COLO668 (cell line): ENCODE results near the gene FAM217B.

ENCODE experiments used
- DNase-seq: peaks from one replicate; lab custom pipeline; 2025; ENCODE audit not compliant: unreplicated experiment; lab: John Stamatoyannopoulos, UW

FAM217B gene

GRCh38 chr20:59940129-59940955 is at the start of gene FAM217B, which contains the start of gene PPP1R3D:
Gene FAM217B (plus strand): TSS chr20:59940389. CDS start chr20:59943944, 3,555 bp downstream.
Gene PPP1R3D (minus strand): TSS chr20:59940305. CDS start chr20:59939931, 374 bp downstream.
- peak; percentile 97 for DNase-seq

GRCh38 chr20:59891581-59891980 is 48.6 kb upstream of the FAM217B start:
- DNase-seq, result no peak

DNA sequence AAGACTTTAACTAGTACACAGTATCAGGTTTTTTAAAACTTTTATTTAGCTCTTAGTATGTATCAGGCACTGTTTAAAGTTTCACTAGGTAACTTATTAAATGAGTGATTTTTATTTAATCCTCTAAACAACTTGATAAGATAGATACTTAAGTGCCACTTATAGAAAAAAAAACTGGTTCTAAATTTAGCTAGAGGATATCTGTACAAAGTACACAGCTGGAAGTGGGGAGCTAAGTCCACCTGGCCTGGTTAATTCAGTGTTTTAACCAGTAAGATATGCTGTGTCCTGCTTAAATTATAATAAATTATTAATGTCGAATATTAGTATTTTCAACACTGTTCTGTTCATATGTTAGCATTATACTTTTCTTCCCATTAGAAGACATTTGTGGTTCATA is 44.3 kb upstream of the FAM217B start:
- DNase-seq, result no peak

- DNase-seq, result no peak
Measured at GRCh38 chr20:59902470-59902869, 37.7 kb upstream of the FAM217B start.

DNA sequence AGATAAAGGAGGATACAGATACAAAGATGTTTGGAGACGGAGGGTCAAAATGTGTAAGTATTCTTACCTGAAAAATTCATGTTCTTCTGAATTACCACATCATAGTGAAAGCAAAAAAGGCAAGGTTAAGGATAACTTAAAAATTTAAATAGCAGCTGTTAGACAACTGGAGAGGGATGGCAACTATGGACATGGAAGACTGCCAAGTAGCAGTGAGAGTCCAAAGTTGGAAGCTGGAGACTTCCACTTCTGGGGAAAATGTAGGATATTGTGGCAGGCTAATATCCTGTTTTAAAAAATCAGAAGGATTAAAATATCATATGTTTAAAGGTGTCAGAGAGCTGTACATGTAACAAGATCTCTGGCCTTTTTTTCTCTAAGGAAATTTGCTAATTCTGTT is 36.6 kb upstream of the FAM217B start:
- no peak for DNase-seq

DNA sequence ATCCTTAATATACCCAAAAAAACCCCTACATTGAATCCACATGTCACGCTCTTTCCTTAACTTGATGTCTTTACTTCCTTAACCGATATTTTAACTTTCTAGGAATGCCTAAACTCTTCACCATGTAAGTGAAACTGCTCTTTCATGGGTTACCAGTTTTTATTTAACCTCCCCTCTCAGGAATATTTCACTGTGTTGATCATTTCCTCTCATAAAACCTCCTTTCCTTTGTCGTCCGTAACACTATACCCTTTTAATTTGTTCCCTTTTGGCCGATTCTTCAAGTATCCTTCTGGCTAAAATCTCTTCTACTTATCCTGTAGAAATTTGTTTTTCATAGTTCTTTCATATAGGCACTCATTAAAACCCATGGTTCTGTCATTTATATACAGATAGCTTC is 31.3 kb upstream of the FAM217B start:
- DNase-seq, result no peak

DNA sequence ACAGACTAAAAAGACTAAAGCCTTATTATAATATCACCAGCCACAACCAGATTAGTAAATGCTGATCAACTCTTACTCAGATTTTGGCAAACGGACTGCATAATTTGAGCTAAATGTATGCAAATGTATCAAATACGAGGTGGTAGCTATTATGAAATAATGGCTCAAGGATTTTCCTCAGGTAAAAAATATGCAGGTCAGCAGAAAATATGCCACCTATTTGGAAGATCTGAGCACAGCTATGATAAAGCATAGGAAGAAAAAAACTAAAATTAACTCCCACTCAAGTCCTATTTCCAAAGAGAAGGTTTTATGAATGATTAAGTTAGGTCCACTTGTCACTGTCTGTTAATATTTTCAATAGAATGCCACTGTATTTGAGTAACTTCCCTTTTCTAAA is 29.1 kb upstream of the FAM217B start:
- DNase-seq, result no peak

DNA sequence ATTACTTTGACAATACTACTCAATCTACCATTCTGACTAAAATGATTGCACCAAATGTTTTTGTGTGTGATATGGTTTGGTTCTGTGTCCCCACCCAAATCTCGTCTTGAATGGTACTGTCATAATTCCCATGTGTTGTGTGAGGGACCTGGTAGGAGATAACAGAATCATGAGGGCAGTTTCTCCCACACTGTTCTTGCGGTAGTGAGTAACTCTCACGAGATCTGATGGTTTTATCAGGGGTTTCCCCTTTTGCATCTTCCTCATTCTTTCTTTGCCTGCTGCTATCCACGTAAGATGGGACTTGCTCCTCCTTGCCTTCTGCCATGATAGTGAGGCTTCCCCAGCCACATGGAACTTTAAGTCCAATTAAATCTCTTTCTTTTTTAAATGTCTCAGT is 27.6 kb upstream of the FAM217B start:
- DNase-seq, result no peak

DNA sequence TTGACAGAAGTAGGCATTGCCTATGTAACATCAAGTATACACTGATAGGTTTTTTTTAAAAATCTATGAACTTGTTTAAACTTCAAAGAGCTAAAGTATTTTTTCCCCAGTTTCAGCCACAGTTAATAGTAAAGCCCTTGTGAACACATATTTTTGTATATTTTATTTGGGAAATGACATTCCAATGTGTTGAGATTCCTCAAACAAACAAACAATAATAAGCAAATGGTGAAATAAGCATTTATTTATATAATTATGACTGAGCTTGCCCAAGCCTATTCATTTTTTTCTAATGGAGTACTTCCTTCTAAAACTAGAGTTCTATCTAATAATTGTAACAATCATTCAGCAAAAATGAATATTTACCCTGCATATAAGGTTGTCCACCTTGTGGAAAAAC is 19.2 kb upstream of the FAM217B start:
- no peak for DNase-seq

- no peak for DNase-seq
Measured at GRCh38 chr20:59923514-59923913, 16.7 kb upstream of the FAM217B start.

GRCh38 chr20:59925359-59925758 is 14.8 kb upstream of the FAM217B start:
- no peak for DNase-seq

DNA sequence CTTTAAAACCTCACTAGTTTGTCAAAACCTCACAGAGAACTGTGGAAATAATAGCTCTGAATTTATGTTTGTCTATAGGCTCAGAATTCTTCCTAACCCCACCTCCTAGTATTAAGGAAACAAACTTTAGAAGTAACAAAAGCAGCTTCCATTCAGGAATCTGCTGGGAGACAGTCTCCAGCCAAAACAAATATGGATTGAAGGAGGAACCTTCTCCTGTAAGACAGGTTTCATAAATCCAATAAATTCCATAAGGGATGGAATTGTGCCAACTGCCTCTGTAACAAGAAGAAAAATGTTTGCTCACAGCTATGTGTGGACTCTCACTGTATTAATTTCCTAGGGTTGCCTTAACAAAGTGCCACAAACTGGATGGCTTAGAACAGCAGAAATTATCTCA is 14.3 kb upstream of the FAM217B start:
- DNase-seq, result no peak

DNA sequence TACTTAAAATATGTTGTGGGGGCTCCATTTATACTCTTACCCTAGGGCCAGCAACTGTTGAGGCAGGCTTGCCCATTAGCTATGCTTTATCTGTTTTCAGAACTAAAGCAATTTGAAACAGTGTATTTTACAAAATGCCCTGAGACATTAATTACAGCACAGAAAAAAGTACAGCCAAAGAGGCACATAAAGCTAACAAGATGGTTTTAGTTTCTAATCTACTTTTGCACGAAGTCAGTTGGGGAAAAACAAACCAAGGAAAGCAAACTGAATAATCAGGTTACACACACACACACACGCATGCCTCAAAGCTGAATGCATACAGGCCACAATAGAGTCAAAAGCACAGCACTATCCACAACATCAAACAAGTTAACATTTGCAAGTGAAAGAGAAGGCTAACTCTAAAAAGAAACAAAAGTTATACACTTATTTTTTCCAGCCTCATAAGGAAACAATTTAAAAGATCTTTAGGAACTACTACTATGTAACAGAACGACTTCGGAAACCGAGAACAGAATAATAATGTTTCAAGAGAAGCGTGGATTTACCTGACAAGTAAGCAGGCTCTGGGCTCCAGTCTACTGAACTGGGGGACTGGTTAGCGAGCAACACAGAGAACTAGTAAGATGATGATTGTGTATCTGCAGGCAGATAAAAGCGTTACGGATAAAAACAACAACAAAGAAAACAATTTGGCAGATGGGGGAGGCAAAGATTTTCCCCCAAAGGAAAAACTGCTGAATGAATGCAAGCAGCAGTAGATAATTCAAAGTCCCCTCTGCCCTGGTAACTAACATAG is 8.5 kb upstream of the FAM217B start:
- DNase-seq, result no peak

DNA sequence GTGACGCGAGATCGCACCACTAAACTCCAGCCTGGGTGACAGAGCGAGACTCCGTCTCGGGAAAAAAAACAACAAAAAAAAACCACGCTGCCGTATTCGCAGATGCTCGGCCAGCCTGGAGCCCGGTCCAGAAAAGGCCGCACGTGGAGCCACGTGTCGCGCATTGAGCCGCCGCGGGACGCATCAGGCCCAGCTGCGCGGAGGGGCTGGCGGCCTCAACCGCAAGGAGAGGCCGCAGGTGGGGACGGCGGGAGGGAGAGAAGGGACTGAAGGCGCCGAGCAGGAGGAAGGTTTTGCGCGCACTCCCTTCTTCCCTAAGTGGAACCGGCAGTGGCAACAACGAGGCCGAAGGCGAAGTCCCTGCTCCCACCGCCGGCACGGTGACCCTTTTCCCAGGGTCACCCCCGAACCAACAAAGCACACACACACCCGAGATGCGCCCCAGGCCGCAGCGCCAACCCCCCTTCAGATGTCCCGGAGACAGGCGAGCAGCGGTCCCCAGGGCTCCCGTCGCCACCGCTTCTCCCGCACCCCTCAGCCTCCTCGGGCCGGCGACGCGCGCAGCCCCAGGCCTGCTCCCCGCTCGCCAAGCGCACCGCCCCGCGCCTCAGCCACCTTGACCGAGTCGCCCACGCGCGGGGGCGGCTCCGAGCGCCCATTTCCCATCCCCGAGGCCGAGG is 7.4 kb upstream of the FAM217B start:
- no peak for DNase-seq

DNA sequence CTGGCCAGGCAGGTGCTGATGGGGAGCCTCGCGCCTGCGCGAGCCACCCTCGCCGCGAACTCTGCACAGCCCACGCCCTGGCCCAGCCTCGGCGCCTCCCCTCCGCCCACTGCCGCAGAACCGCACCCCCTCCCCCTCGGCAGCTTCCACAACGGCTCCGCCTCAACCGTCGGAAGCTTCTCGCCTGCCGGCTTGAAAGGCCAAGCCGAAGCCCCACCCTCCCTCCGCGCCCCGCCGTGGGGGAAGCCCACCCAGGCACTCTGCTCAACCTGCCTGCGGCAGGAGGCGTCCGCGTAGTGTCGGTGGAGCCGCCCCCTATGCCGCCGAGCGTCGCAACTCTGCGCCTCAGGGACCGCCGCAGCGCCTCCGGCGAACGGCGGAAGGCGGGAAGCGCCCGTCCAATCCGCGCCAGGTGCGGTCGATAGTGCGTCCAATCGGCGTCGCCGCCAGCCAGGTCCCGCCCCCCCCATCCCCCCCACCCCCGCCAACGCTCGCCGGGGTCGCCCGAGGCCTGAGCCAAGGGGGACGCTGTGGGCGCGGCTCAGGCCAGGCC is 6.8 kb upstream of the FAM217B start, which contains the start of gene SYCP2:
SYCP2 (minus strand) TSS at position 342 of the 553 bp plus-strand sequence. CDS start 11,224 bp downstream, outside the sequence.
- no peak for DNase-seq

- peak; percentile 22 for DNase-seq
Measured at GRCh38 chr20:59933849-59934585, 6.2 kb upstream of the FAM217B start.

DNA sequence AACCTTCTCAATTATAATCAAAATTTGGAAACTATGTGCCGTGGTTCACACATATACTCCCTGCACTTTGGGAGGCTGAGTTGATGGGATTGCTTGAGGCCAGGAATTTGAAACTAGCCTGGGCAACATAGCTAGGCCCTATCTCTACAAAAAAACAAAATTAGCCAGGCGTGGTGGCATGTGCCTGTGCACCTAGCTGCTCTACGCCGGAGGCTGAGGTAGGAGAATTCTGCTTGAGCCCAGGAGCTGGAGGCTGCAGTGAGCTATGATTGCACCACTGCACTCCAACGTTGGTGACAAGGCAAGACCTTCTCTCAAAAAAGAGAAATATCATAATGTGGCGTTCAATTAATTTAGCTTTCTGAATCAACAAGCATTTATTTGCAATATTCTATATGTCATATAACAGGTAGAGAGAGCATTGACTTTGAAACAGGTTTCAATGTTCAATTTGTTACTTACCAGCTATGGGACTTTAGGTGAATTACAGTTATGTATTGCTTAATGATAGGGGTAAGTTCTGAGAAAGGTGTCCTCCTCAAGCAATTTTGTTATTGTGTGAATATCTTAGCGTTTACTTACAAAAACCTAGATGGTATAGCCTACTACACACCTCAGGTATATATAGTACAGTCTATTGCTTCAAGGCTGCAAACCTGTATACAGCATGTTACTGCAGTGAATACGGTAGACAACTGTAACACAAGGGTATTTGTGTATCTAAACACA is 4.6 kb upstream of the FAM217B start:
- no peak for DNase-seq

DNA sequence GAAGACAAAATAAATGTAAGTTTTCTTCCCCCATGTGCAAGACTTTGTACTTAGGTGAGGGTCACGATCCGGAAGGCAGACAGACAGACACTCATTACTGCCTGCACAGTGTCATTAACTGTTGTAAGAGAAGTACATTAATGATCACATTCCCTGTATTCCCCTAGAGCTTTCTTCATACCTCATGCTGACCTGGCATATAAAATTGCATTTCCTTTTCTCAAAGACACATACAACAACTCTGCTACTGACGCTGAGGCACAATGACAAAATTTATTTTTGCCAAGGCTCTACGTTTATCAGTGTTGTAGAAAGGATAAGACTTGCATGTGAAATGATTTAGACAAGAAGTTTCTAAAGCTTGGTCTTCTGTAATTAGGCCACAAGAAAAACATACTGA is 3.8 kb upstream of the FAM217B start:
- DNase-seq, result no peak

DNA sequence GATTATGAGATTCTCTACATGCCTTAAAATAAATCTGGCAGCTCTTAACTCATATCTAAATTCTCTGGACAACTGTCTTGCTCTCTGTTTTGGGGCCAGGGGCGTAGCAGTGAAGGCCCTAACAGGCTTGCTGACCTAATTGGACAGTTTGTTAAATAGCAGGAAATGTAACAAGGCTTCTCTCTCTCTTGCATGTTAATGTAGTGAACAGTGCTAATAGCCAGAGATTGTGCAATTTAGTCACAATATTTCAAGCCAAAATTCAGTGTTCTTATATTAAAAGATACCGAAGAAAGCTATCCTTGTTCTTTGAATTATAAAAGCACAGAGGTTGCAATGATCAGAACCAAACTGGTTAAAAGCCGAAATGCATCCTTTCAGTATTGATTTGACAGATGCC is 3.0 kb upstream of the FAM217B start:
- DNase-seq, result no peak

GRCh38 chr20:59938221-59938620 is 2.0 kb upstream of the FAM217B start:
- no peak for DNase-seq
